HG03571 (cell line): Measurements from ENCODE around the gene C11orf68.

ENCODE experiments used
- ATAC-seq: cut with Tn5 transposase; IDR thresholded peaks from one replicate; pipeline ENCODE4 v1.9.1; 2021; ENCODE audit not compliant: unreplicated experiment

Gene C11orf68

GRCh38 chr11:65872586-65873317 lies 46.1 kb downstream of the C11orf68 start, which contains the start of gene EFEMP2:
TSS of gene EFEMP2 (minus strand) at chr11:65872800. CDS start at chr11:65872354, 446 bp downstream.
- no peak for ATAC-seq

GRCh38 chr11:65871811-65872548 lies 46.9 kb downstream of the C11orf68 start:
- ATAC-seq, result no peak

GRCh38 chr11:65870706-65871681 lies 47.9 kb downstream of the C11orf68 start:
- no peak for ATAC-seq

- ATAC-seq, result no peak
Observed at GRCh38 chr11:65870307-65870658, 48.6 kb downstream of the C11orf68 start.

GRCh38 chr11:65869643-65870306 lies 49.1 kb downstream of the C11orf68 start:
- no peak for ATAC-seq

- ATAC-seq, result no peak
Observed at GRCh38 chr11:65868907-65869306, 50.0 kb downstream of the C11orf68 start.

- ATAC-seq, result no peak
Observed at GRCh38 chr11:65868076-65868667, 50.7 kb downstream of the C11orf68 start.

GRCh38 chr11:65867284-65868071 lies 51.4 kb downstream of the C11orf68 start:
- ATAC-seq, result no peak
